Measurements from ENCODE around the gene SEC14L5.

Gene SEC14L5

DNA sequence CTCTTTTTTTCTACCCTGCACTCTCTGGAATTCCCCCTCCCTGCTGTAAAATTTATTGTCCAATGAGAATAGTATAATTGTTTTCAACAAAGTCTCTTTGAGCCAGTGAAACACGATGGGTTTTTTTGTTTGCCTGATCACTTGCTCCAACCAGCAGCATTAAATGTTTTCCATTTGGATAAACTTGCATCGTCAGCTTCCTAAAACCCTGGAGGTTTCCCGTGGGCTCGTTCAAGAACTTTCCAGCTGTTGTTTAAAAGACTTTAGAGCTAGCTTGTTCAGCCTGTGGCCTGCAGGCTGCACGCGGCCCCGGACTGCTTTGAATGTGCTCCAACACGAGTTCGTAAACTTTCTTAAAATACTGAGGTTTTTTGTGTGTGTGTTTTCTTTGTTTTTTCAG, 60.7 kb downstream of the SEC14L5 start:
- Histone ChIP-seq H3K9me3 (ENCODE audit: control insufficient read depth in 2 of 2, low read length in 2 of 2) (no peaks in the 10 kb centered on the region), H3K4me3 (ENCODE audit: low read length in 2 of 2) (no peak overlapping the region), H3K27me3 (ENCODE audit: control insufficient read depth in 2 of 2, insufficient read depth in 2 of 2, low read length in 2 of 2) (no peaks in the 10 kb centered on the region), H3K9ac (ENCODE audit: low read depth in 1 of 2, low read length in 2 of 2) (no peak overlapping the region), H3K4me1 (ENCODE audit: control insufficient read depth in 2 of 2, insufficient read depth in 2 of 2, low read length in 2 of 2) (peaks cover 0 to 3% of the 10 kb centered on the region in 2 donors), H3K36me3 (ENCODE audit: control insufficient read depth in 2 of 2, insufficient read depth in 2 of 2, low read length in 2 of 2) (no peaks in the 10 kb centered on the region), H3K27ac (ENCODE audit: low read depth in 2 of 2, low read length in 2 of 2) (no peak overlapping the region)

DNA sequence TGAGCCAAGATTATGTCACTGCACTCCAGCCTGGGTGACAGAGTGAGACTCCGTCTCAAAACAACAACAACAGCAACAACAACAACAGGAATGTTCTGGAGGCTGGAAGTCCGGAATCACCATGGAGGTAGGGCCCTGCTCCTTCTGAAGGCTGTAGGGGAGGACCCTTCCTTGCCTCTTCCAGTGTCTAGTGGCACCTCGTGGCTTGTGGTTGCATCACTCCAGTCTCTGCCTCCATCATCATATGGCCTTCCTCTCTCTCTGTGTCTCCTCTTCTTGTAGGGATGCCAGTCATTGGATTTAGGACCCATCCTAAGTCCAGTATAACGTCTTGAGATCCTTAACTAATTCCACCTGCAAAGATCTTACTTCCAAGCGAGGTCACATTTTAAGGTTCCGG, 61.6 kb downstream of the SEC14L5 start:
- Histone ChIP-seq H3K36me3 (ENCODE audit: control insufficient read depth in 2 of 2, insufficient read depth in 2 of 2, low read length in 2 of 2) (no peaks in the 10 kb centered on the region), H3K27me3 (ENCODE audit: control insufficient read depth in 2 of 2, insufficient read depth in 2 of 2, low read length in 2 of 2) (no peaks in the 10 kb centered on the region), H3K9ac (ENCODE audit: low read depth in 1 of 2, low read length in 2 of 2) (no peak overlapping the region), H3K27ac (ENCODE audit: low read depth in 2 of 2, low read length in 2 of 2) (no peak overlapping the region), H3K4me1 (ENCODE audit: control insufficient read depth in 2 of 2, insufficient read depth in 2 of 2, low read length in 2 of 2) (peaks cover 3 to 8% of the 10 kb centered on the region in 2 donors), H3K4me3 (ENCODE audit: low read length in 2 of 2) (no peak overlapping the region), H3K9me3 (ENCODE audit: control insufficient read depth in 2 of 2, low read length in 2 of 2) (no peaks in the 10 kb centered on the region)

DNA sequence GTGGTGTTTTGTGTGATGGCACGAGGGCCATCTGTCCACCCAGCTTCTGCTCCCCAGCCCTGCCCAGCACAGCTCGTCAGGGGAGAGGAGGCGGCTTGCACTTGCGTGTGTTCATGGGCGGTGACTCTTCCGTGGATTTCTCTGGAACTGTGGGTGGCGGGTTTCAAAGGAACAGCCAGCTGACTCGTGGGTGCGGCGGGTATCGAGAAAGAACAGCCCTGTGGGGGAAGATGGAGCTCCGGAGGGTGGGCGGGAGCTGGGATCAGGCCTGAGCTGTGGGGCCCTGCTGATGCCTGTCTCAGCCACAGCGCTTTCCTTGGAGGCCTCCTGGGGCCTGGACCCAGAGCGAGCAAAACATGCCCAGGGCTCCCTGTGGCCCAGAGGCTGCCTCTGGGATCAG, 62.4 kb downstream of the SEC14L5 start:
- Histone ChIP-seq H3K9ac (ENCODE audit: low read depth in 1 of 2, low read length in 2 of 2) (no peak overlapping the region), H3K27ac (ENCODE audit: low read depth in 2 of 2, low read length in 2 of 2) (no peak overlapping the region), H3K4me3 (ENCODE audit: low read length in 2 of 2) (no peak overlapping the region), H3K27me3 (ENCODE audit: control insufficient read depth in 2 of 2, insufficient read depth in 2 of 2, low read length in 2 of 2) (no peaks in the 10 kb centered on the region), H3K9me3 (ENCODE audit: control insufficient read depth in 2 of 2, low read length in 2 of 2) (no peaks in the 10 kb centered on the region), H3K4me1 (ENCODE audit: control insufficient read depth in 2 of 2, insufficient read depth in 2 of 2, low read length in 2 of 2) (peaks cover 3 to 13% of the 10 kb centered on the region in 2 donors), H3K36me3 (ENCODE audit: control insufficient read depth in 2 of 2, insufficient read depth in 2 of 2, low read length in 2 of 2) (no peaks in the 10 kb centered on the region)

DNA sequence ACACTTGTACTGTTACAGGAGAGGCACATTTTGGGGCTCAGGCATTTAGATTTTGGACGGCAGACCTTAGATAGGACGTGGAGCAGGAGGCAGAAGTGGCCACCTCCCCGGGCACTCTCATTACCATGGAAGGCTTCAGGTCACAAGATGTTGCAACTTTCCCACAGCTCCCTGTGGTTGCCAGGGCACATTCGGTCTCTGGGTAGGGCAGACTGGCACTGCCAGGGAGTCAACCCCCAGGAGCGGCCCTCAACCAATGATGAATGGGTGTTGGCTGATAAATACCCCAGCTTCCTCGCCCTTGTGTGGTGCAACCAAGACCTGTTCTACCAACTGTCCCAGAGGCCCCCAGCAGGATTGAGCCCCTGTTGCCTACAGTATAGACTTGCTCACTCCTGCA, 64.4 kb downstream of the SEC14L5 start:
- no peak overlapping the region for H3K27ac ChIP-seq (ENCODE audit: low read depth in 2 of 2, low read length in 2 of 2)
- no peak overlapping the region for H3K9ac ChIP-seq (ENCODE audit: low read depth in 1 of 2, low read length in 2 of 2)
- no peaks in the 10 kb centered on the region for H3K9me3 ChIP-seq (ENCODE audit: control insufficient read depth in 2 of 2, low read length in 2 of 2)
- H3K27me3 ChIP-seq (ENCODE audit: control insufficient read depth in 2 of 2, insufficient read depth in 2 of 2, low read length in 2 of 2): no peaks in the 10 kb centered on the region
- H3K36me3 ChIP-seq (ENCODE audit: control insufficient read depth in 2 of 2, insufficient read depth in 2 of 2, low read length in 2 of 2): peaks cover under 1 to 6% of the 10 kb centered on the region in 2 donors
- no peak overlapping the region for H3K4me3 ChIP-seq (ENCODE audit: low read length in 2 of 2)
- H3K4me1 ChIP-seq (ENCODE audit: control insufficient read depth in 2 of 2, insufficient read depth in 2 of 2, low read length in 2 of 2): peaks cover 3 to 13% of the 10 kb centered on the region in 2 donors

DNA sequence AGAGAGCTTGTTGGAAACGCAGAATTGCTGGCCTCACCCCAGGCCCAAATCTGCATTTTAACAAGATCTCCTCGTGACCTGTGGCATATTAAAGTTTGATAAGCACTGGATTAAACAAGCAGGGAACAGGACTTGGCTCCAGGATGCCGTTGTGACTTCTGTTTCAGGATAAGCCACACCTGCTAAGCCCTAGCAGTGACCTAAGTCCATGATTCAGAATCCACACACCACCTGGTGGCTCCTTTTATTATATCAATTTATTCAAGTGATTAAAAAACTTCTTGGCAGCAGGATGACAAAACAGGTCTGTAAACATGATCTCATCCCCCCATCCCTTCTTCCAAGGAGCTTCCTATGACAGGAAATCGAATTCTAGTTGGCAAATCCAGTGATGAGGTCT, 66.5 kb downstream of the SEC14L5 start:
- H3K9ac ChIP-seq (ENCODE audit: low read depth in 1 of 2, low read length in 2 of 2): no peak overlapping the region
- H3K27me3 ChIP-seq (ENCODE audit: control insufficient read depth in 2 of 2, insufficient read depth in 2 of 2, low read length in 2 of 2): no peaks in the 10 kb centered on the region
- H3K4me1 ChIP-seq (ENCODE audit: control insufficient read depth in 2 of 2, insufficient read depth in 2 of 2, low read length in 2 of 2): peaks cover 3 to 10% of the 10 kb centered on the region in 2 donors
- no peak overlapping the region for H3K4me3 ChIP-seq (ENCODE audit: low read length in 2 of 2)
- H3K36me3 ChIP-seq (ENCODE audit: control insufficient read depth in 2 of 2, insufficient read depth in 2 of 2, low read length in 2 of 2): peaks cover 11 to 17% of the 10 kb centered on the region in 2 donors
- peak overlapping the region in 1 of 2 donors; percentile 41 for H3K27ac ChIP-seq (ENCODE audit: low read depth in 2 of 2, low read length in 2 of 2)
- H3K9me3 ChIP-seq (ENCODE audit: control insufficient read depth in 2 of 2, low read length in 2 of 2): no peaks in the 10 kb centered on the region

DNA sequence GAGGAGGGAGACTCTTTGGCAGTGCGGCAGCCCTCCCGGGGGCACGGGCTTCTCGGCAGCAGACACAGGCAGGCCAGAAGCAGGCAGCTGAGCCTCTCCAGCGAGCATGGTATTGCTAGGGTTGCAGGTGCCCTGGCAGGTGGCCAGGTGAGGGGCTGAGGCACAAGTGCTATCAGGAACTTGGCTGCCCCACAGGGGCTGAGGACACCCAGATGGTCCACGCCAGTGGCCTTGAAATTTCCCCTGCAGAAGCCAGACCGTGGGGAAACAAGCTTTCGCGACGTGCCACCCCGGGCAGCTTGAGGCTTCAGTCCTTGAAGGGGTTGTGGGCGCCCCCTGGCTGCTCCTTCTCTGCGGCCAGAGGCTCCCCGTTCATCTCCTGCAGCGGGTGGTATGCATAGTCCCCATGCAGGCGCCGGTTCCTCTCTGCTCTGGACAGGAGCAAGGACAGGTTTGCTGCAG, 67.1 kb downstream of the SEC14L5 start:
- Histone ChIP-seq H3K27ac (ENCODE audit: low read depth in 2 of 2, low read length in 2 of 2) (peak overlapping the region in 1 of 2 donors; percentile 16), H3K4me1 (ENCODE audit: control insufficient read depth in 2 of 2, insufficient read depth in 2 of 2, low read length in 2 of 2) (peaks cover 3 to 10% of the 10 kb centered on the region in 2 donors), H3K9me3 (ENCODE audit: control insufficient read depth in 2 of 2, low read length in 2 of 2) (no peaks in the 10 kb centered on the region), H3K36me3 (ENCODE audit: control insufficient read depth in 2 of 2, insufficient read depth in 2 of 2, low read length in 2 of 2) (peaks cover 13 to 20% of the 10 kb centered on the region in 2 donors), H3K9ac (ENCODE audit: low read depth in 1 of 2, low read length in 2 of 2) (no peak overlapping the region), H3K4me3 (ENCODE audit: low read length in 2 of 2) (no peak overlapping the region), H3K27me3 (ENCODE audit: control insufficient read depth in 2 of 2, insufficient read depth in 2 of 2, low read length in 2 of 2) (no peaks in the 10 kb centered on the region)

DNA sequence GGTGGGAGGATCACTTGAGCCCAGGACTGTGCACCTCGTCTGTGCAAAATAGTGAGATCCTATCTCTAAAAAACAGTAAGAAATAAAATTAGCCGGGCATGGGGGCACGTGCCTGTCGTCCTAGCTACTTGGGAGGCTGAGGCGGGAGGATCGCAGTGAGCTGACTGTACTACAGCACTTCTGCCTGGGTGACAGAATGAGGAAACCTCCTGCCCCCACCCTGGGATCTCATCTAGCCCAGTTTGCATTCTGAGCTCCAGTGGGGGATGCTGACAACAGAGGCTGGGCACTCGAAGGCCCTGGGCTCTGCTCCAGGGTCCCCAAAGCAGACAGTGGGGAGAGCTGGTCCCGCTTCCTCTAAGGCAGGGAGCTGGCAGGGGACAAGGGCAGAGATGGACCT, 68.5 kb downstream of the SEC14L5 start:
- Histone ChIP-seq H3K9ac (ENCODE audit: low read depth in 1 of 2, low read length in 2 of 2) (no peak overlapping the region), H3K9me3 (ENCODE audit: control insufficient read depth in 2 of 2, low read length in 2 of 2) (no peaks in the 10 kb centered on the region), H3K27ac (ENCODE audit: low read depth in 2 of 2, low read length in 2 of 2) (no peak overlapping the region), H3K4me1 (ENCODE audit: control insufficient read depth in 2 of 2, insufficient read depth in 2 of 2, low read length in 2 of 2) (peaks cover 3 to 10% of the 10 kb centered on the region in 2 donors), H3K27me3 (ENCODE audit: control insufficient read depth in 2 of 2, insufficient read depth in 2 of 2, low read length in 2 of 2) (no peaks in the 10 kb centered on the region), H3K36me3 (ENCODE audit: control insufficient read depth in 2 of 2, insufficient read depth in 2 of 2, low read length in 2 of 2) (peaks cover 13 to 23% of the 10 kb centered on the region in 2 donors), H3K4me3 (ENCODE audit: low read length in 2 of 2) (no peak overlapping the region)

DNA sequence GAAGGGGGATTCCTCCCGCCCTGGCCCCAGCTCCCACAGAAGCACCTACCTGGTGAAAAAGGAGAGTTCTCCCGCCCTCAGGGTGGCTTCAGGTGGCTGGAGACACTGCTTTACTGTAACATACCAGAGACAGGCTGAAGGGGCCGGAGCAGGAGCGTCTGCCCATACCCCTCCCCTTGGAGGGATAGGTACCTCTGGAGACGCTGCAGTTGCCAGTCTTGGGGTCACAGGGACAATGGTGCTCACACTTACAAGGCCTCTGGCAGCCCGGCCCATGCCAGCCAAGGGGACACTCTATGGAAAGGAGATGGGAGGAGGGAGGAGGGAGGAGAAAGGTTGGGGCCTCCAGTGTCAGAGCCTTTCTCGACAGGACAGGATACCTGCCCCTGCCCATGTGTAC, 69.0 kb downstream of the SEC14L5 start:
- Histone ChIP-seq H3K36me3 (ENCODE audit: control insufficient read depth in 2 of 2, insufficient read depth in 2 of 2, low read length in 2 of 2) (peaks cover 13 to 23% of the 10 kb centered on the region in 2 donors), H3K27me3 (ENCODE audit: control insufficient read depth in 2 of 2, insufficient read depth in 2 of 2, low read length in 2 of 2) (no peaks in the 10 kb centered on the region), H3K27ac (ENCODE audit: low read depth in 2 of 2, low read length in 2 of 2) (no peak overlapping the region), H3K4me3 (ENCODE audit: low read length in 2 of 2) (no peak overlapping the region), H3K9ac (ENCODE audit: low read depth in 1 of 2, low read length in 2 of 2) (no peak overlapping the region), H3K4me1 (ENCODE audit: control insufficient read depth in 2 of 2, insufficient read depth in 2 of 2, low read length in 2 of 2) (peaks cover 3 to 10% of the 10 kb centered on the region in 2 donors), H3K9me3 (ENCODE audit: control insufficient read depth in 2 of 2, low read length in 2 of 2) (no peaks in the 10 kb centered on the region)

DNA sequence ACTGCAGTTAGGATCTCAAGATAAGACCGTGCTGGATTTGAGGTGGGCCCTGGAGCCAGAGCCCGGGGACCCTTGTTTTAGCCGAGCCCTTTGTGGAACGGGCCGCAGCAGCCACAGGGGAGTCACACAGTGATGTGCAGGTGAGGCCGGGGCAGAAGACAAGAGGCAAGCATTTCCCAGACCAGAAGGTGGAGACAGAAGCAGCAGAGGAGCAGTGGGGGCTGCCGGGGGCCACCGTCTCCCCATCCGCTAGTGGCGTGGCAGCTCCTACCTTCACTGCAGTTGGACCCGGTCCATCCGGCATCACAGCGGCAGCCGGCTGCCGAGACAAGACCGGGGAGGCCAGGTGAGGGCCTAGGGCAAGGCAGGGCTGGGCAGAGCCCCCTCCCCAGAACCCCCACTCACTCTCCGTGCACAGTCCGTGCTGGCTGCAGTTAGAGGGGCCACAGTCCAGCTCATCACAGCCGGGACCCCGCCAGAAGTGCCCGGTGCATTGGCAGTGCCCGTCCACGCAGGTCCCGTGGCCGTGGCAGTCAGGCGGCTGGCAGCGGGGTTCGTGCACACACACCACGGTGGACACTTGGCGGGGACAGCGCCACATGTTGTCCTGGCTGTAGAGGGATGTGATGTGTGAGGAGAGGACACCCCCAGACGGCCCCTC, 69.6 kb downstream of the SEC14L5 start:
- H3K27me3 ChIP-seq (ENCODE audit: control insufficient read depth in 2 of 2, insufficient read depth in 2 of 2, low read length in 2 of 2): no peaks in the 10 kb centered on the region
- H3K4me3 ChIP-seq (ENCODE audit: low read length in 2 of 2): no peak overlapping the region
- H3K9ac ChIP-seq (ENCODE audit: low read depth in 1 of 2, low read length in 2 of 2): no peak overlapping the region
- H3K27ac ChIP-seq (ENCODE audit: low read depth in 2 of 2, low read length in 2 of 2): no peak overlapping the region
- H3K9me3 ChIP-seq (ENCODE audit: control insufficient read depth in 2 of 2, low read length in 2 of 2): no peaks in the 10 kb centered on the region
- H3K36me3 ChIP-seq (ENCODE audit: control insufficient read depth in 2 of 2, insufficient read depth in 2 of 2, low read length in 2 of 2): peaks cover 13 to 23% of the 10 kb centered on the region in 2 donors
- H3K4me1 ChIP-seq (ENCODE audit: control insufficient read depth in 2 of 2, insufficient read depth in 2 of 2, low read length in 2 of 2): peaks cover 7 to 11% of the 10 kb centered on the region in 2 donors

DNA sequence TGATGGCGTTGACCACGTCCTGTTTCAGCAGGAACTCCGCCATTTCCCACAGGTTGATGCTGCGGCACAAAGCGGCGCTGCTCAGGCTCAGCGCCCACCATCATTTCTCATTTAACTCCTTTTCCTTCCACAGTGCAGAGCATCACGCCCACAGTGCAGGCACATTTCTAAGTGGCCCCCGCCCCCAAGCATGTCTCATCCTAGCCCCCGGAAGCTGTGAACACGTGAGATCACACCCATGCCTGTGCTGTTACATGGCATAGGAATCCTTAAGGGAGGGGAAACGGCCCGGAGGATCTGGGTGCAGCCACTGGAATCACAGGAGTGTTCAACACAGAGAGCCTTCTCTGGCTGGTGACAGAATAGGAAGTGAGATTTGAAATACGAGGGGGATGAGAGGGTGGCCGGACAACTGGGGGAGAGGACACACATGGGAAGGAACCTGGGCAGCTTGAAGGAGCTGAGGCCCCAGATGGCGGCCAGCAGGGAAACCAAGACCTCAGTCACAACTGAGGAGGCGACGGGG, 70.9 kb downstream of the SEC14L5 start:
- Histone ChIP-seq H3K27me3 (ENCODE audit: control insufficient read depth in 2 of 2, insufficient read depth in 2 of 2, low read length in 2 of 2) (no peaks in the 10 kb centered on the region), H3K4me1 (ENCODE audit: control insufficient read depth in 2 of 2, insufficient read depth in 2 of 2, low read length in 2 of 2) (peaks cover 12 to 17% of the 10 kb centered on the region in 2 donors), H3K4me3 (ENCODE audit: low read length in 2 of 2) (no peak overlapping the region), H3K9me3 (ENCODE audit: control insufficient read depth in 2 of 2, low read length in 2 of 2) (no peaks in the 10 kb centered on the region), H3K36me3 (ENCODE audit: control insufficient read depth in 2 of 2, insufficient read depth in 2 of 2, low read length in 2 of 2) (peaks cover 13 to 23% of the 10 kb centered on the region in 2 donors), H3K9ac (ENCODE audit: low read depth in 1 of 2, low read length in 2 of 2) (no peak overlapping the region), H3K27ac (ENCODE audit: low read depth in 2 of 2, low read length in 2 of 2) (no peak overlapping the region)

Data from mucosa of rectum (tissue), 2 donors.